OCI-LY3 (cell line): ENCODE data around the gene THSD7B.

Experiments
- H2AFZ ChIP-seq: fragments of 200-600, 300-600 bp; shearing (Covaris generic); 2 replicates; pipeline ENCODE4 v1.6.0; 2014; ENCODE audit warnings: antibody characterized with exemption, low read depth, low read length
- H3K27ac ChIP-seq: fragments of 200-600, 300-600 bp; sonication (generic); 2 replicates; pipeline ENCODE4 v1.5.1; 2014; ENCODE audit warnings: mild to moderate bottlenecking, low read length, moderate library complexity, mixed read lengths
- H3K27me3 ChIP-seq: fragments of 200-600, 300-600 bp; sonication (generic); 2 replicates; pipeline ENCODE4 v1.6.1; 2014; ENCODE audit warnings: low read depth, low read length, mixed read lengths
- H3K36me3 ChIP-seq: fragments of 200-600, 300-600 bp; sonication (generic); replicated peaks from 2 replicates; pipeline ENCODE3; 2014; ENCODE audit warnings: low read depth, low read length, mixed read lengths
- H3K4me1 ChIP-seq: fragments of 300-600, 200-600 bp; sonication (generic); 2 replicates; pipeline ENCODE4 v1.6.1; 2014; ENCODE audit warnings: low read length, mixed read lengths
- H3K4me2 ChIP-seq: fragments of 200-600, 300-600 bp; sonication (generic); 2 replicates; pipeline ENCODE4 v1.6.1; 2014; ENCODE audit warnings: low read length, mixed read lengths
- H3K4me3 ChIP-seq: fragments of 300-600, 200-600 bp; sonication (generic); 2 replicates; pipeline ENCODE4 v1.5.1; 2014; ENCODE audit warnings: antibody characterized with exemption, mild to moderate bottlenecking, low read length, moderate library complexity
- H3K79me2 ChIP-seq: fragments of 300-600, 200-600 bp; shearing (Covaris generic); 2 replicates; pipeline ENCODE4 v1.6.1; 2014; ENCODE audit warnings: mild to moderate bottlenecking, low read length, mixed read lengths
- H3K9ac ChIP-seq: fragments of 300-600, 200-600 bp; shearing (Covaris generic); 2 replicates; pipeline ENCODE4 v1.6.0; 2014; ENCODE audit warnings: mild to moderate bottlenecking, low read length, moderate library complexity
- H3K9me3 ChIP-seq: fragments of 200-600, 300-600 bp; shearing (Covaris generic); 2 replicates; pipeline ENCODE4 v1.6.1; 2014; ENCODE audit warnings: low read length, mixed read lengths; ENCODE audit not compliant: insufficient read depth
- H4K20me1 ChIP-seq: fragments of 200-600, 300-600 bp; sonication (generic); 2 replicates; pipeline ENCODE4 v1.6.1; 2016; ENCODE audit warnings: low read length, mixed read lengths; ENCODE audit not compliant: insufficient read depth
- CTCF ChIP-seq: fragments of 200-600, 300-600 bp; sonication (generic); IDR thresholded peaks from 2 replicates; pipeline ENCODE4 v1.5.1; 2014; ENCODE audit warnings: antibody characterized with exemption, low read length, low read depth
- EZH2phosphoT487 ChIP-seq: fragments of 200-600 bp; shearing (Covaris generic); IDR thresholded peaks from 2 replicates; pipeline ENCODE4 v1.6.1; 2018; ENCODE audit warnings: antibody characterized with exemption, mixed run types, low read depth

The THSD7B gene

GRCh38 chr2:136764452-136765255, 691 bp upstream of the THSD7B start:
- Histone ChIP-seq H3K27me3 (no peaks in the 10 kb centered on the region), H3K4me1 (no peaks in the 10 kb centered on the region), H3K9ac (no peak overlapping the region), H4K20me1 (no peaks in the 10 kb centered on the region), H3K9me3 (no peaks in the 10 kb centered on the region), H3K4me3 (no peak overlapping the region), H3K36me3 (no peaks in the 10 kb centered on the region), H3K4me2 (no peak overlapping the region), H3K27ac (no peak overlapping the region), H2AFZ (no peak overlapping the region), H3K79me2 (no peaks in the 10 kb centered on the region)
- TF ChIP-seq CTCF (no peak), EZH2phosphoT487 (no peak)

GRCh38 chr2:136766073-136766404, 694 bp downstream of the THSD7B start:
- no peaks in the 10 kb centered on the region for H3K36me3 ChIP-seq
- no peak overlapping the region for H3K4me2 ChIP-seq
- no peaks in the 10 kb centered on the region for H3K79me2 ChIP-seq
- H3K4me1 ChIP-seq = no peaks in the 10 kb centered on the region
- H3K27ac ChIP-seq = no peak overlapping the region
- TF ChIP-seq CTCF = no peak
- TF ChIP-seq EZH2phosphoT487 = no peak
- H3K9ac ChIP-seq = no peak overlapping the region
- no peak overlapping the region for H3K4me3 ChIP-seq
- no peak overlapping the region for H2AFZ ChIP-seq
- H4K20me1 ChIP-seq = no peaks in the 10 kb centered on the region
- no peaks in the 10 kb centered on the region for H3K9me3 ChIP-seq
- H3K27me3 ChIP-seq = no peaks in the 10 kb centered on the region

GRCh38 chr2:136767030-136767429, 1.7 kb downstream of the THSD7B start:
- Histone ChIP-seq H3K27ac (no peak overlapping the region), H2AFZ (no peak overlapping the region), H3K9ac (no peak overlapping the region), H3K79me2 (no peaks in the 10 kb centered on the region), H3K9me3 (no peaks in the 10 kb centered on the region), H3K36me3 (no peaks in the 10 kb centered on the region), H3K4me2 (no peak overlapping the region), H4K20me1 (no peaks in the 10 kb centered on the region), H3K4me1 (no peaks in the 10 kb centered on the region), H3K27me3 (no peaks in the 10 kb centered on the region), H3K4me3 (no peak overlapping the region)
- TF ChIP-seq EZH2phosphoT487 = no peak
- no peak for TF ChIP-seq CTCF

- H3K27ac ChIP-seq = no peak overlapping the region
- TF ChIP-seq EZH2phosphoT487 = no peak
- no peak for TF ChIP-seq CTCF
- H3K4me3 ChIP-seq = no peak overlapping the region
- no peaks in the 10 kb centered on the region for H3K9me3 ChIP-seq
- no peaks in the 10 kb centered on the region for H3K27me3 ChIP-seq
- no peak overlapping the region for H3K4me2 ChIP-seq
- H3K9ac ChIP-seq = no peak overlapping the region
- H3K4me1 ChIP-seq = no peaks in the 10 kb centered on the region
- H2AFZ ChIP-seq = no peak overlapping the region
- no peaks in the 10 kb centered on the region for H3K36me3 ChIP-seq
- H3K79me2 ChIP-seq = no peaks in the 10 kb centered on the region
- H4K20me1 ChIP-seq = no peaks in the 10 kb centered on the region
Measured at GRCh38 chr2:136769871-136770270, 4.5 kb downstream of the THSD7B start.
